Right atrium auricular region (tissue), 2 donors: Measurements from ENCODE around the gene ULK4. TPM values are rescaled to one million over a fixed set of nuclear protein-coding genes. Genes with fewer than 3 reads are reported as not detected.

Experiments
- DNase-seq: peaks from one replicate; pipeline ENCODE4 v3.0.0-alpha.2; 2019; ENCODE audit warnings: low spot score
- H3K27ac ChIP-seq, 2 donors: fragments of 200-600 bp; sonication (generic); 1 replicate in 1 of 2; 2 replicates in 1 of 2; pipeline ENCODE4 v1.5.1; 2016 to 2019
- H3K27me3 ChIP-seq, 2 donors: fragments of 200-600 bp; sonication (generic); one replicate each; pipeline versions ENCODE4 v1.5.1 to v1.6.0; 2017 to 2019
- H3K36me3 ChIP-seq: fragments of 200-600 bp; sonication (generic); one replicate; pipeline ENCODE4 v1.5.1; 2016
- H3K4me1 ChIP-seq, 2 donors: fragments of 200-600 bp; sonication (generic); one replicate each; pipeline versions ENCODE4 v1.5.1 to v1.6.0; 2017 to 2019
- H3K4me3 ChIP-seq, 2 donors: fragments of 200-600 bp; sonication (generic); 1 replicate in 1 of 2; 2 replicates in 1 of 2; pipeline ENCODE4 v1.5.1; 2017 to 2019; ENCODE audit warnings: mild to moderate bottlenecking in 1 of 2, moderate library complexity in 1 of 2
- H3K9me3 ChIP-seq, 2 donors: fragments of 200-600 bp; sonication (generic); one replicate each; pipeline ENCODE4 v1.5.1; 2019
- CTCF ChIP-seq, 2 donors: fragments of 200-600 bp; sonication (generic); IDR thresholded peaks; one replicate each; pipeline ENCODE4 v1.5.1; 2019; ENCODE audit warnings: antibody characterized with exemption in 2 of 2
- total RNA-seq, 2 donors: library from RNA; depleted of rRNA; stranded (reverse); fragments of >200 nt; gene quantifications; one replicate each; pipeline ENCODE4 v1.1.0, GENCODE V29; 2016

The ULK4 gene
- total RNA-seq, 2 donors from 2014 or later: 7.1 to 10.1 TPM

- H3K4me1 ChIP-seq: no peaks in the 10 kb centered on the region
- H3K9me3 ChIP-seq: no peaks in the 10 kb centered on the region
- H3K36me3 ChIP-seq: no peaks in the 10 kb centered on the region
- H3K27ac ChIP-seq: no peak overlapping the region
- no peak overlapping the region for H3K4me3 ChIP-seq
- no peak for DNase-seq
- no peak for TF ChIP-seq CTCF (IDR thresholded peaks at IDR 0.05)
- H3K27me3 ChIP-seq: no peaks in the 10 kb centered on the region
Observed at GRCh38 chr3:41640076-41640475, 321.8 kb downstream of the ULK4 start.

GRCh38 chr3:41638381-41638780 is 323.5 kb downstream of the ULK4 start:
- Histone ChIP-seq H3K36me3 (no peaks in the 10 kb centered on the region), H3K27me3 (no peaks in the 10 kb centered on the region), H3K27ac (no peak overlapping the region), H3K4me3 (no peak overlapping the region), H3K9me3 (no peaks in the 10 kb centered on the region), H3K4me1 (no peaks in the 10 kb centered on the region)
- no peak for TF ChIP-seq CTCF (IDR thresholded peaks at IDR 0.05)
- DNase-seq: no peak

- Histone ChIP-seq H3K4me1 (no peaks in the 10 kb centered on the region), H3K27me3 (no peaks in the 10 kb centered on the region), H3K4me3 (no peak overlapping the region), H3K9me3 (no peaks in the 10 kb centered on the region), H3K27ac (no peak overlapping the region), H3K36me3 (no peaks in the 10 kb centered on the region)
- no peak for TF ChIP-seq CTCF (IDR thresholded peaks at IDR 0.05)
- DNase-seq: no peak
Observed at GRCh38 chr3:41632700-41633099, 329.2 kb downstream of the ULK4 start.

- no peak for TF ChIP-seq CTCF (IDR thresholded peaks at IDR 0.05)
- DNase-seq: no peak
- Histone ChIP-seq H3K4me1 (no peaks in the 10 kb centered on the region), H3K4me3 (no peak overlapping the region), H3K27me3 (no peaks in the 10 kb centered on the region), H3K27ac (no peak overlapping the region), H3K9me3 (no peaks in the 10 kb centered on the region), H3K36me3 (no peaks in the 10 kb centered on the region)
Observed at GRCh38 chr3:41630708-41631107, 331.2 kb downstream of the ULK4 start.

- no peak for DNase-seq
- no peaks in the 10 kb centered on the region for H3K27me3 ChIP-seq
- H3K9me3 ChIP-seq: no peaks in the 10 kb centered on the region
- H3K27ac ChIP-seq: no peak overlapping the region
- H3K36me3 ChIP-seq: no peaks in the 10 kb centered on the region
- no peak for TF ChIP-seq CTCF (IDR thresholded peaks at IDR 0.05)
- H3K4me1 ChIP-seq: no peaks in the 10 kb centered on the region
- no peak overlapping the region for H3K4me3 ChIP-seq
Observed at GRCh38 chr3:41629986-41630385, 331.9 kb downstream of the ULK4 start.

- Histone ChIP-seq H3K36me3 (no peaks in the 10 kb centered on the region), H3K27ac (no peak overlapping the region), H3K27me3 (no peaks in the 10 kb centered on the region), H3K4me1 (no peaks in the 10 kb centered on the region), H3K4me3 (no peak overlapping the region), H3K9me3 (no peaks in the 10 kb centered on the region)
- DNase-seq: no peak
- TF ChIP-seq CTCF (IDR thresholded peaks at IDR 0.05): no peak
Observed at GRCh38 chr3:41629072-41629471, 332.8 kb downstream of the ULK4 start.
